K562 (cell line): ENCODE results near the gene RFNG. TPM values are rescaled to one million over a fixed set of nuclear protein-coding genes. Genes with fewer than 3 reads are reported as not detected.

Experiments
- CBX3 ChIP-seq, 2 experiments: IDR thresholded peaks; 1 replicate in 1 of 2; 2 replicates in 1 of 2; pipeline ENCODE4 v1.6.1; 2012; ENCODE audit warnings: inconsistent platforms in 2 of 2, low read length in 2 of 2, borderline replicate concordance in 1 of 2, control low read depth in 1 of 2
- CTCF ChIP-seq, 3 experiments: IDR thresholded peaks in 2 of 3; conservative IDR thresholded peaks in 1 of 3; 2 replicates each; pipeline ENCODE4 v1.5.1; 2011 to 2012; ENCODE audit warnings: low read length in 3 of 3, mild to moderate bottlenecking in 3 of 3, control low read depth in 2 of 3, improper control_type of control experiment in 1 of 3, inconsistent platforms in 1 of 3, low read depth in 1 of 3, mixed read lengths in 1 of 3, moderate library complexity in 1 of 3; ENCODE audit not compliant: insufficient read depth in 2 of 3
- CXXC5 ChIP-seq: fragments of 250-450 bp; sonication (Bioruptor Pico); IDR thresholded peaks from 2 replicates; pipeline ENCODE4 v1.8.0; 2022; ENCODE audit warnings: inconsistent platforms, mild to moderate bottlenecking, moderate library complexity
- FOXK2 ChIP-seq, 2 experiments: fragments of 450-650 bp; IDR thresholded peaks in 1 of 2; conservative IDR thresholded peaks in 1 of 2; 2 replicates each; pipeline ENCODE4 v1.6.1; 2016; ENCODE audit warnings: low read depth in 2 of 2, mild to moderate bottlenecking in 1 of 2
- JUN ChIP-seq, 2 experiments: sonication (generic) in 1 of 2; formaldehyde crosslinking in 1 of 2; IDR thresholded peaks; 2 replicates each; pipeline versions ENCODE4 v1.6.1 to v1.8.0; 2012 to 2022; ENCODE audit warnings: borderline replicate concordance in 2 of 2, mild to moderate bottlenecking in 2 of 2, improper control_type of control experiment in 1 of 2, low read depth in 1 of 2, low read length in 1 of 2, missing genetic modification reagents in 1 of 2
- NONO ChIP-seq, 2 experiments: fragments of 200-400 bp in 1 of 2; fragments of 450-650 bp in 1 of 2; formaldehyde crosslinking in 1 of 2; IDR thresholded peaks; 2 replicates each; pipeline ENCODE4 v1.6.1; 2017; ENCODE audit warnings: low read depth in 2 of 2, mild to moderate bottlenecking in 2 of 2, moderate library complexity in 2 of 2, low read length in 1 of 2
- POLR2A ChIP-seq: fragments of 450-650 bp; conservative IDR thresholded peaks from 2 replicates; pipeline ENCODE4 v1.6.1; 2016
- RB1 ChIP-seq: fragments of 450-650 bp; IDR thresholded peaks from 2 replicates; pipeline ENCODE4 v1.6.1; 2017; ENCODE audit warnings: low read depth, mild to moderate bottlenecking
- RBBP5 ChIP-seq: fragments of 200-600 bp; sonication (generic); IDR thresholded peaks from 2 replicates; pipeline ENCODE4 v1.6.1; 2012; ENCODE audit warnings: borderline replicate concordance, mild to moderate bottlenecking, low read length, control low read depth, inconsistent platforms; ENCODE audit not compliant: insufficient read depth, poor library complexity, severe bottlenecking
- RBM22 ChIP-seq: fragments of 200-400 bp; formaldehyde crosslinking; IDR thresholded peaks from 2 replicates; pipeline ENCODE4 v1.6.1; 2018; ENCODE audit warnings: low read length, low read depth; ENCODE audit not compliant: poor library complexity, severe bottlenecking
- SAFB ChIP-seq: fragments of 200-400 bp; formaldehyde crosslinking; IDR thresholded peaks from 2 replicates; pipeline ENCODE4 v1.6.1; 2017; ENCODE audit warnings: low read depth, low read length, borderline replicate concordance
- SIN3A ChIP-seq, 2 experiments: fragments of 150-350 bp in 1 of 2; IDR thresholded peaks; 2 replicates each; pipeline ENCODE4 v1.6.1; 2011 to 2016; ENCODE audit warnings: borderline replicate concordance in 2 of 2, low read depth in 2 of 2, low read length in 2 of 2, mild to moderate bottlenecking in 2 of 2, moderate library complexity in 2 of 2; ENCODE audit not compliant: control insufficient read depth in 1 of 2
- SIN3B ChIP-seq: fragments of 450-650 bp; IDR thresholded peaks from 2 replicates; pipeline ENCODE4 v1.6.1; 2017; ENCODE audit warnings: low read depth, mild to moderate bottlenecking, moderate library complexity
- STAT6 ChIP-seq: sonication (generic); formaldehyde crosslinking; IDR thresholded peaks from 2 replicates; pipeline ENCODE4 v1.8.1; 2023; ENCODE audit warnings: mild to moderate bottlenecking, missing genetic modification reagents
- TAF15 ChIP-seq: fragments of 200-400 bp; formaldehyde crosslinking; IDR thresholded peaks from 2 replicates; pipeline ENCODE4 v1.6.1; 2017; ENCODE audit warnings: mild to moderate bottlenecking, low read depth, low read length, moderate library complexity
- TBP ChIP-seq: optimal IDR thresholded peaks from 2 replicates; pipeline ENCODE3; 2011; ENCODE audit warnings: low read depth, low read length, improper control_type of control experiment
- TCF7 ChIP-seq: sonication (generic); IDR thresholded peaks from 2 replicates; pipeline ENCODE4 v1.6.1; 2016; ENCODE audit warnings: antibody characterized with exemption, borderline replicate concordance
- ZBTB8A ChIP-seq: fragments of 450-650 bp; IDR thresholded peaks from 2 replicates; pipeline ENCODE4 v1.6.1; 2018; ENCODE audit warnings: mild to moderate bottlenecking, moderate library complexity; ENCODE audit not compliant: partially characterized antibody
- ZKSCAN1 ChIP-seq: fragments of 150-350 bp; IDR thresholded peaks from 2 replicates; pipeline ENCODE4 v1.6.1; 2016; ENCODE audit warnings: low read depth, low read length
- ZNF77 ChIP-seq: fragments of 250-450 bp; sonication (Bioruptor Pico); IDR thresholded peaks from 2 replicates; pipeline ENCODE4 v1.5.0; 2020
- polyA plus RNA-seq, 8 experiments: library from polyadenylated mRNA; depleted of rRNA in 4 of 8; stranded (reverse) in 5 of 8; unstranded in 3 of 8; fragments of >200 nt; fragmentation: Nextera tagmentation in 2 of 8; fragmentation: Illumina TruSeq in 1 of 8; extraction: Ambion mirVana in 2 of 8; extraction: Trizol in 1 of 8; gene quantifications; 2 replicates each; pipeline versions ENCODE4 v1.2.1 to v1.2.3, GENCODE V29; 2011 to 2014; ENCODE audit warnings: inconsistent platforms in 1 of 8, missing spikeins in 1 of 8
- total RNA-seq, 7 experiments: library from RNA; depleted of rRNA in 6 of 7; stranded (reverse); fragments of >200 nt in 6 of 7; fragmentation: Illumina TruSeq in 2 of 7; extraction: Trizol in 2 of 7; gene quantifications; 2 replicates each; pipeline versions ENCODE4 v1.2.1 to v1.2.3, GENCODE V29; 2011 to 2021; ENCODE audit warnings: low replicate concordance in 1 of 7

The RFNG gene
- total and polyA plus RNA-seq, 9 of the 15 experiments (the other 6 are each of a cell fraction or from before 2014, with no cell fraction given): 0.32 to 32.8 (median 9.5) TPM

- TF ChIP-seq JUN (IDR thresholded peaks at IDR 0.05; ENCODE audit: borderline replicate concordance, low read depth, low read length) (no peak), JUN (CRISPR knock-in tag; IDR thresholded peaks at IDR 0.05; ENCODE audit: borderline replicate concordance) (peak; percentile 23; the same call in 1 of the 2 replicates), STAT6 (CRISPR knock-in tag) (0 out of 2 replicates have a peak, but pooled peaks have one; percentile 45), POLR2A (peak; percentile 55; the same call in 1 of the 2 replicates), TAF15 (no peak), SAFB (peak; percentile 80; the same call in 1 of the 2 replicates), RBBP5 (peak; percentile 71), CBX3 (IDR thresholded peaks at IDR 0.05; ENCODE audit: borderline replicate concordance in 1 of 2, low read length in 2 of 2) (no peak), TBP (peak; percentile 25), NONO (IDR thresholded peaks at IDR 0.05; ENCODE audit: low read depth in 2 of 2, low read length in 1 of 2) (0 out of 4 replicates have a peak, but pooled peaks of 1 of the 2 experiments have one; percentile 12), SIN3B (peak; percentile 48; the same call in 1 of the 2 replicates), FOXK2 (conservative IDR thresholded peaks at IDR 0.05 in 1 of 2, IDR thresholded peaks at IDR 0.05 in 1 of 2; ENCODE audit: low read depth in 2 of 2) (no peak), RBM22 (no peak), CTCF (IDR thresholded peaks at IDR 0.05 in 2 of 3, conservative IDR thresholded peaks at IDR 0.05 in 1 of 3; ENCODE audit: insufficient read depth in 2 of 3, low read depth in 1 of 3, low read length in 3 of 3) (peak; percentile 90 to 95 (median 94)), SIN3A (IDR thresholded peaks at IDR 0.05; ENCODE audit: borderline replicate concordance in 2 of 2, control insufficient read depth in 1 of 2, low read depth in 2 of 2, low read length in 2 of 2) (peak in 1 of 2 experiments; percentile 6; a peak in 1 of 4 replicates), ZBTB8A (no peak), CXXC5 (CRISPR knock-in tag) (peak; percentile 85), RB1 (peak; percentile 84), ZKSCAN1 (0 out of 2 replicates have a peak, but pooled peaks have one; percentile 18), ZNF77 (no peak), TCF7 (0 out of 2 replicates have a peak, but pooled peaks have one; percentile 41)
Measured at GRCh38 chr17:82030470-82031302, 20.9 kb downstream of the RFNG start (continued).
